ENCODE measurements around the gene SH3GL1.

SH3GL1 gene

GRCh38 chr19:4386041-4386782 lies 14.1 kb downstream of the SH3GL1 start:
- Histone ChIP-seq H3K79me2 (ENCODE audit: insufficient read depth, low read length) (peaks cover 90% of the 10 kb centered on the region), H3K9ac (ENCODE audit: low read depth, low read length) (no peak overlapping the region), H2AFZ (ENCODE audit: low read depth, low read length) (no peak overlapping the region), H3K9me3 (ENCODE audit: insufficient read depth, low read length, severe bottlenecking) (no peaks in the 10 kb centered on the region), H3K4me1 (ENCODE audit: insufficient read depth, low read length) (no peaks in the 10 kb centered on the region), H3K4me2 (ENCODE audit: insufficient read depth, low read length) (no peak overlapping the region), H4K20me1 (ENCODE audit: insufficient read depth, low read length) (peaks cover 74% of the 10 kb centered on the region), H3K4me3 (ENCODE audit: low read depth in 1 of 2, low read length in 2 of 2) (no peak overlapping the region), H3K27ac (ENCODE audit: low read length) (no peak overlapping the region), H3K36me3 (ENCODE audit: insufficient read depth, low read length) (peaks cover 37% of the 10 kb centered on the region), H3K27me3 (ENCODE audit: insufficient read depth, low read length, poor library complexity) (no peaks in the 10 kb centered on the region)
- DNase-seq (no peak), ATAC-seq (ENCODE audit: insufficient read depth, low read depth) (no peak)
- no peak for TF ChIP-seq EZH2 (IDR thresholded peaks at IDR 0.05; ENCODE audit: borderline replicate concordance, low read depth, low read length, severe bottlenecking)
- TF ChIP-seq, protein P1, sequence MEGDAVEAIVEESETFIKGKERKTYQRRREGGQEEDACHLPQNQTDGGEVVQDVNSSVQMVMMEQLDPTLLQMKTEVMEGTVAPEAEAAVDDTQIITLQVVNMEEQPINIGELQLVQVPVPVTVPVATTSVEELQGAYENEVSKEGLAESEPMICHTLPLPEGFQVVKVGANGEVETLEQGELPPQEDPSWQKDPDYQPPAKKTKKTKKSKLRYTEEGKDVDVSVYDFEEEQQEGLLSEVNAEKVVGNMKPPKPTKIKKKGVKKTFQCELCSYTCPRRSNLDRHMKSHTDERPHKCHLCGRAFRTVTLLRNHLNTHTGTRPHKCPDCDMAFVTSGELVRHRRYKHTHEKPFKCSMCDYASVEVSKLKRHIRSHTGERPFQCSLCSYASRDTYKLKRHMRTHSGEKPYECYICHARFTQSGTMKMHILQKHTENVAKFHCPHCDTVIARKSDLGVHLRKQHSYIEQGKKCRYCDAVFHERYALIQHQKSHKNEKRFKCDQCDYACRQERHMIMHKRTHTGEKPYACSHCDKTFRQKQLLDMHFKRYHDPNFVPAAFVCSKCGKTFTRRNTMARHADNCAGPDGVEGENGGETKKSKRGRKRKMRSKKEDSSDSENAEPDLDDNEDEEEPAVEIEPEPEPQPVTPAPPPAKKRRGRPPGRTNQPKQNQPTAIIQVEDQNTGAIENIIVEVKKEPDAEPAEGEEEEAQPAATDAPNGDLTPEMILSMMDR (IDR thresholded peaks at IDR 0.05; ENCODE audit: borderline replicate concordance, extremely low read depth, low read length, poor library complexity, severe bottlenecking): no peak

DNA sequence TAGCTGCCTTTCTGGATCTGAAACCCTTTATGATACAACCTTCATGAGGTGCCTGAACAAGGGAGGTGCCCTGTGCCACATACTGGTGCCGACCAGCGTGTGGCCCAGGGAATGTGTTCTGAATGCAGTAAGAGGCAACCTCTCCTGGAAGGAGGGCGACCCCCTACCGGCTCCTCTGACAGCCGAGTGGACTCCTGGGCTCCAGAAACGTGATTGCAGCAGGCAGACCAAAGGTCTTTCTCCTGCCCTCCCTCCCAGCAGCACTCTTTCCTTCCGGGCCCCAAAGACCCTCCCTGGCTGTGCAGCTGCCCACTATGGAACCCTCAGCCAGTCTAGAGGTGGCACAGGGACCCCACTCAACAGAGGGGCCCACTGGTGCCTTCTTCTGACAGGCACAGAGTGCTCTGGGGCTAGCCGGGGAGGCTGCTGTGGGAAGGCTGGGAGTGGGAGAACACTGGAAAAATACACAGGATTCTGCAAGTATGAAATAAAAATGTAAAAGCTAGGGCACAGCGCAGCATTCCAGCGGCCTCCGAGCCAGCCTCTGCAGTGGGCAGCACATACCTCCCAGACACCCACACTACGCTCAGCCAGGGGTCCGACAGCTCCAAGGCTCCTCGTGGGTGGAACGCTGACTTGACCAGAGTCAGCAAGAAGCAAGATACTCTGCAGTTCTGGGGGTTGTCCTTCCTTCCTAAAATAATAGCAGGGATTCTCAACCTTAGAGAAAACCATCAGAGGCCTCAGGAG lies 14.9 kb downstream of the SH3GL1 start:
- H3K27me3 ChIP-seq (ENCODE audit: insufficient read depth, low read length, poor library complexity): no peaks in the 10 kb centered on the region
- peaks cover 74% of the 10 kb centered on the region for H4K20me1 ChIP-seq (ENCODE audit: insufficient read depth, low read length)
- H3K9ac ChIP-seq (ENCODE audit: low read depth, low read length): no peak overlapping the region
- peaks cover 37% of the 10 kb centered on the region for H3K36me3 ChIP-seq (ENCODE audit: insufficient read depth, low read length)
- H3K27ac ChIP-seq (ENCODE audit: low read length): no peak overlapping the region
- H3K9me3 ChIP-seq (ENCODE audit: insufficient read depth, low read length, severe bottlenecking): no peaks in the 10 kb centered on the region
- no peak overlapping the region for H2AFZ ChIP-seq (ENCODE audit: low read depth, low read length)
- H3K4me3 ChIP-seq (ENCODE audit: low read depth in 1 of 2, low read length in 2 of 2): no peak overlapping the region
- ATAC-seq (ENCODE audit: insufficient read depth, low read depth) (no peak), DNase-seq (no peak)
- TF ChIP-seq, protein P1 (IDR thresholded peaks at IDR 0.05; ENCODE audit: borderline replicate concordance, extremely low read depth, low read length, poor library complexity, severe bottlenecking): no peak
- no peak for TF ChIP-seq EZH2 (IDR thresholded peaks at IDR 0.05; ENCODE audit: borderline replicate concordance, low read depth, low read length, severe bottlenecking)
- no peak overlapping the region for H3K4me2 ChIP-seq (ENCODE audit: insufficient read depth, low read length)
- H3K4me1 ChIP-seq (ENCODE audit: insufficient read depth, low read length): no peaks in the 10 kb centered on the region
- peaks cover 90% of the 10 kb centered on the region for H3K79me2 ChIP-seq (ENCODE audit: insufficient read depth, low read length)

DNA sequence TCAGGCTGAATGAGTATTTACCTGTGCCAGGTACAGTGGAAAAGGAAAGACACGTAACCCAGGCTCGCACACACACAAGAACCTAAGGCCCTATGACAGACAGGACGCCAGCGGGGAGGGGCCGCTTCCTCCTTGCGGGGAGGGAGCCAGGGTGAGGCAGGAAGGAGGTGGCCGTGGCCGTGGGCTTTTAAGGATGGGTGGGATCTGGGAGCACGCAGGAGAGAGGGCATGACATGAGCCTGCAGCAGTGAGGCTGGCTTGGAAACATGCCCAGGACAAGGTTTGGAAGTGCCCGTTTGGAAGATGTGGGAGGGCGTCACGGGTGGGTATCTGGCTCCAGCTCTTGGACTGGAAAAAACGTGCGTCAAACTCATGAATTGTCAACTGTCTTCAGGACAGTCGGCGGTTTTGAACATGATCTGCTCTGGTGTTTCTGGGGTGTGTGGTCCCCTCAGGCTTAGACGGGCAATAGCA lies 20.1 kb downstream of the SH3GL1 start:
- DNase-seq: no peak

More for the DNA sequence above, 20.1 kb downstream of the SH3GL1 start:
- Histone ChIP-seq H2AFZ (ENCODE audit: low read depth, low read length) (no peak overlapping the region), H3K36me3 (ENCODE audit: insufficient read depth, low read length) (peaks cover 30% of the 10 kb centered on the region), H3K9ac (ENCODE audit: low read depth, low read length) (no peak overlapping the region), H3K79me2 (ENCODE audit: insufficient read depth, low read length) (peaks cover 92% of the 10 kb centered on the region), H3K9me3 (ENCODE audit: insufficient read depth, low read length, severe bottlenecking) (no peaks in the 10 kb centered on the region), H3K4me2 (ENCODE audit: insufficient read depth, low read length) (no peak overlapping the region), H3K4me1 (ENCODE audit: insufficient read depth, low read length) (no peaks in the 10 kb centered on the region), H3K27me3 (ENCODE audit: insufficient read depth, low read length, poor library complexity) (no peaks in the 10 kb centered on the region), H3K4me3 (ENCODE audit: low read depth in 1 of 2, low read length in 2 of 2) (no peak overlapping the region), H3K27ac (ENCODE audit: low read length) (no peak overlapping the region), H4K20me1 (ENCODE audit: insufficient read depth, low read length) (peaks cover 78% of the 10 kb centered on the region)
- no peak for TF ChIP-seq EZH2 (IDR thresholded peaks at IDR 0.05; ENCODE audit: borderline replicate concordance, low read depth, low read length, severe bottlenecking)
- TF ChIP-seq, protein P1 (IDR thresholded peaks at IDR 0.05; ENCODE audit: borderline replicate concordance, extremely low read depth, low read length, poor library complexity, severe bottlenecking): no peak
- ATAC-seq (ENCODE audit: insufficient read depth, low read depth): peak; percentile 48; the same call in 1 of the 3 replicates

Data from DND-41 (cell line).